ENCODE data around the gene TMEM130.
A peak's percentile ranks its signal among the peaks of the same experiment; 100 is the strongest.

TMEM130 gene

DNA sequence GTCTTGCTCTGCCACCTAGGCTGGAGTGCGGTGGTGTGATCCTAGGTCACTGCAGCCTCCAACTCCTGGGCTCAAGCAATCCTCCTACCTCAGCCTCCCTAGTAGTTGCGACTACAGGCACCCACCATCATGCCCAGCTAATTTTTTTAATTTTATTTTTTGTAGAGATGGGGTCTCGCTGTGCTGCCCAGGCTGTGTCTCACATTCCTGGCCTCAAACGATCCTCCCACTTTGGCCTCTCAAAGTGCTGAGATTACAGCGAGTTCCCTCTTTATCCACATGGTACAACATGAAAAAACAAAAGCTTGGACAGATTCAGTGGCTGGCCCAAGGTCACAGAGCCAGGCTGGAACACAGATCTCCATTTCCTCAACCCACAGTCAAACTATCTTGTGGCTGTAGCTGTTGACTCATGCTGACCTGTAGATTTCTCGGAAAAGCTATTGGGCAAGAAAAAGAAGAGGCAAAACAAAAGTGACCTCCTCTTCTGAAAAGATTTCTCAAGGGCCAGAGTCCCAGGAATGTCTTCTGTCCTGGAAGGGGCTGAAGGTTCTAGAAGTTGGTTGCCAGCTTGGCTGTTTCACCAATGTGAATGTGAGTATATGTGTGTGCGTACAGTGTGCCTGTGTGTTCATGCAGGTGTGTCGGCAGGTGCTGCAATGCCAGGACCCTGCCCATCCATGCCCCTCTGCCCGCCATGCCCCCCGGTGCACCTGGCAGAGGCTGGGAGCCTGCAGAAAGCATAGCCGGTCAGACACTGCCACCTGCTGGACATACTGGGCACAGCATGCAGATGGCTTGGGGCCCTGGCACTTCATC, 28.4 kb downstream of the TMEM130 start:
- DNase-seq (ENCODE audit: low read depth in 2 of 2): peak; percentile 60 to 66

DNA sequence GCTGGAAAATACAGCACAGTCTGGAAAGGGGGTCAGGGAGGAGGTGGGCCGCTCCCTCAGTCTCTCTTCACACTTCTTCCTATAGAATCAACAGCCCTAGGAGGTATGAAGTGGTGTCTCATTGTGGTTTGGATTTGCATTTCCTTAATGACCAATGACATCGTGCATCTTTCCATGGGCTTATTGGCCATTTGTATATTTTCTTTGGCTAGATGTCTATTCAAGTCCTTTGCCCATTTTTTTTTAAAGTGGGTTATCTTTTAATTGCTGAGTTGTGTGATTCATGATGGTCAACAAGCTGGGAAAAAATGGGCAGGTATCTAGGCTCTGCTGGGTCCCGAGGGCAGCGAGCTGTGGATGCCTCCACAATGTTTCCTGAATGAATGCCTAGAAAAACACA, 29.1 kb downstream of the TMEM130 start:
- DNase-seq (ENCODE audit: low read depth in 2 of 2): no peak

GRCh38 chr7:98840096-98840495, 29.7 kb downstream of the TMEM130 start:
- no peak for DNase-seq (ENCODE audit: low read depth in 2 of 2)

DNA sequence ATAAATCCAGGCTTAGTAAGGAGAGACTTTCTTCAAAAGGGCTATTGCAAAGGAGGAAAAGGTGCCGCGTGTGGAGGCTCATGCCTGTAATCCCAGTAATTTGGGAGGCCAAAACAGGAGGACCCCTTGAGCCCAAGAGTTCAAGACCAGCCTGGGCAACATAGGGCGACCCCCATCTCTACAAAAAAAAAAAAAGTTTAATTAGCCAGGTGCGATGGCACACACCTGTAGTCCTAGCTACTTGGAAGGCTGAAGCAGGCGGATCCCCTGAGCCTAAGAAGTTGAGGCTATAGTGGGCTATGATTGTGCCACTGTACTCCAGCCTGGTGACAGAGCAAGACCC, 32.2 kb downstream of the TMEM130 start:
- no peak for DNase-seq (ENCODE audit: low read depth in 2 of 2)

DNA sequence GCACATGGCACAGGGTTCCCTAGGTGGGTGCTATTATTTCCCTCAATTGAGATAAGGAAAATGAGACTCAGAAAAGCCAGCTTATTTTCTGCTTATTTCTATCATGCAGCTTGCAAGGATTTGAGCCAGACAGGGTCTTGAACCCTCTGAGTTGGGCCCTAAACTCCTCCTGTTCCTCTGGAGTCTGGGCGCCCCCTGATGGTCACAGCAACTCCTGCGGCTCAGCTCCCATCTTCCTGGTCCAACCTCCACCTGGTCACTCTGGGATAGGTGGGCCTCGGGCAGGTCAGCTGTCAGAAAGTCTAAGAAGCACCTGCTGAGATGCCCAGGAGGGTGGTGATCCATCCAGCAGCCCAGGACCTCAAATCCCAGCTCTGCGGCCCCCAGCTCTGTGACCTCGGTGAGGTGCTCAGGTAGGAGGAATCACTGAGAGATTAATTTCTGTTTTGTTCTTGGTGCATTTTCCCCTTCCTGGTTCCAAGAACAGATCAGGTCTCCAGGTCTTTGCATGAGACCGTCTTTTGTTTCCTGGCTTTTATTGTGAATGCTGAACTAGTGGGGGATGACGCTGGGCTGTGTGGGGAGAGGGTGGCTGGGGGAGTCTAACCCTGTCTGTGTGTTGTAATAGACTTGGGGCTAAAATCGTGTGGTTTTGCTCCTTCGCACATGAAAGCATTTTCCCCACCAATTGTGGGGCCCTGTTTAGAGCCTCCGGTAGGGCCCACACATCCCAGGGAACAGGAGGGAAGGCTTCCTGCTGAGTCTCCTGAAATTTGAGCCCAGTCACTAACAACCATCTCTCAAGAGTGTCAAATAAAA, 32.8 kb downstream of the TMEM130 start:
- peak in 1 of 2 donors; percentile 7 for DNase-seq (ENCODE audit: low read depth in 2 of 2)

DNA sequence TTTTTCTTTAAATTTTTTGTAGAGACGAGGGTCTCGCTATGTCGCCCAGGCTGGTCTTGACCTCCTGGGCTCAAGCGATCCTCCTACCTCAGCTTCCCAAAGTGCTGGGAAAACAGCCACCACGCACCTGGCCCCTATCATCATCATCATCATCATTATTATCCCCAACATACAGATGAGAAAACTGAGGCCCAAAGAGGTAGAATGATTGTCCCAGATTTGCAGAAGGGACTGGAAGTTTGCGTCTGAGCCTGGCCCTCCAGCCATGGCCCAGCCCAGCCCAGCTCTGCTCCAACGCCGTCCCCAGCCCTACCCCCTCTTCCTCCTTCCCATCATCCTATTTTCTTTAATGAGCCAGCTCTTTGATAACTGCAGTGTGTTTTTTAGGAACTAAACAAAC, 34.9 kb downstream of the TMEM130 start:
- DNase-seq (ENCODE audit: low read depth in 2 of 2): no peak

DNA sequence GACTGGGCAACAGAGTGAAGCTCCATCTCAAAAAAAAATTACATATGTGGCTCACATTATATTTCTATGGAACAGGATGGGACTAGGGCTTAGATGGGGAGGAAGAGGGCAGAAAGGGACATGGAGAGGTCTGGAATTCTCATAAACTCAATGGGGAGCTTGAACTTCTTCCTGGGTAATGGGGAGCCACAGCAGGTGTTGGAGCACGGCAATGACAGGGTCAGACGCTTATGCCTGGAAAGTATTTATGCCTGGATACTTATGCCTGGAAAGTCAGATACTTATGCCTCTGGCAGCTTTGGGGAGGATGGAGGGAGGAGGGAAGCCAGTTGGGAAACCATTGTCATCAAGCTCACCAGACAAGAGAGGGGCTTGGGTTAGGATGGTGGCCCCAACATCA, 36.8 kb downstream of the TMEM130 start:
- DNase-seq (ENCODE audit: low read depth in 2 of 2): no peak

DNA sequence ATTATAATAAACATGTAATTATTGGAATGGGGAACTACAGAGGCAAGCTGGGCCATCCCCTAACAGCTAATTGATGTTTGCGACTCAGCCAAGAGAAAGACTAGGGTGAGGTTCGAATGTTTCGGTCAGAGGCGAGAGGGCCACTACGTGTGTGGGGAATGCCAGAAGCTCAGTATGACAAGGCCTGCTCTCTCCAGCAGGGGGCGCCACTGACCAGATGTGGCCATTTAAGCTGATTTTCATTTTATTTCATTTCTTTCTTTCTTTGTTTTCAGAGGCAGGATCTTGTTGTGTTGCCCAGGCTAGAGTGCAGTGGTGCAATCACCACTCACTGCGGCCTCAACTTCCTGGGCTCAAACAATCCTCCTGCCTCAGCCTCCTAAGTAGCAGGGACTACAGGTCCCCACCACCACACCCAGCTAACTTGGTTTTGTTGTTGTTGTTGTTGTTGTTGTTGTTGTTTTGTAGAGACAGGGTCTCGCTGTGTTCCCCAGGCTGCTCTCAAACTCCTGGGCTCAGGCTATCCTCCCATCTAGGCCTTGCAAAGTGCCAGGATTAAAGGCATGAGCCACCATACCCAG, 38.1 kb downstream of the TMEM130 start:
- peak; percentile 17 to 28 for DNase-seq (ENCODE audit: low read depth in 2 of 2)

GRCh38 chr7:98830972-98831548, 38.8 kb downstream of the TMEM130 start:
- DNase-seq (ENCODE audit: low read depth in 2 of 2): no peak

DNA sequence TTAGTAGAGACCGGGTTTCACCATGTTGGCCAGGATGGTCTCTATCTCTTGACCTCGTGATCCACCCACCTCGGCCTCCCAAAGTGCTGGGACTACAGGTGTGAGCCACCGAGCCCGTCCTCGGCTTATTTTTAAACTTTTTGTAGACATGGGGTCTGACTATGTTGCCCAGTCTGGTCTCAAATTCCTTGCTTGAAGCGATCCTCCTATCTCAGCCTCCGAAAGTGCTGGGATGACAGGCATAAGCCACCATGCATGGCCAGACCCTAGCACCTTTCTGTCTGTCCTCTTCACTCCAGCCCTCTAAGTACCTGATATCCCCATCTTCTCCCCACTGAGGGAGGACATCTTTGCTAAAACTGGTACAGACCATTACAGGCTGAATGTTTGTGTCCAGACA, 41.4 kb downstream of the TMEM130 start:
- DNase-seq (ENCODE audit: low read depth in 2 of 2): no peak

DNA sequence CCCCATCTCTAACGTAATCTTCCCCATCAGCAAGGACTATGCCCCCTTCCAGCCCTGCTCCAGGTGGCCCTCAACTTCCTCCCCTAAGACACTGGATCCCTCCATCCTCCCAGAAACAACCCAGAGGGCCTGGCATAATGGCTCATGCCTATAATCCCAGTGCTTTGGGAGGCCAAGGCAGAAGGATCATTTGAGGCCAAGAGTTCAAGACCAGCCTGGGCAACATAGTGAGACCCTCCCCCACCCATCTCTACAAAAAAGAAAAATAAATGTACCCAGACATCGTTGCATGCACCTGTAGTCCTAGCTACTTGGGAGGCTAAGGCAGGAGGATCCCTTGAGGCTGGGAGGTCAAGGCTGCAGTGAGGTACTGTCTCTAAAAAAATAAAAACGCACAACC, 42.6 kb downstream of the TMEM130 start:
- DNase-seq (ENCODE audit: low read depth in 2 of 2): no peak

DNA sequence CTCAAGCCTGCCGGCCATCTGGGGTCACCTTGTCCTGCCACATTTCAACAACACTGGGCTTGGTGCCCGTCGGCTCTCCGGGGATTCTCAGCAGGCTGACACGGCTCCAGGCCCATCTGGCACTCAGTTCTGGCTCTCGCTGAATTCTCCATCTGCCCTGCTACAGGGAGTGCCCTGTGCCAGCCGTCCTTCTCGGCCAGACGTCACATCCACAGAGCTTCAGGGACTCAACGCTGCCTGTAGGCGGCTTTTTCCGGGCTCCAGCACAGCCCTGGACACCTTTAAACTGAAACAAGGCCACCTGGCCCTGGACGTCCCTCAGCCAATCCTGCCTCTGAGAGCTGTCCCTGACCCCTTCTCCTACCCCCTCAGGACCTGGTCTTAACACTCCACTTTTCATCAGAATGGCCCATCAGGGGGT, 43.0 kb downstream of the TMEM130 start:
- DNase-seq (ENCODE audit: low read depth in 2 of 2): no peak

DNA sequence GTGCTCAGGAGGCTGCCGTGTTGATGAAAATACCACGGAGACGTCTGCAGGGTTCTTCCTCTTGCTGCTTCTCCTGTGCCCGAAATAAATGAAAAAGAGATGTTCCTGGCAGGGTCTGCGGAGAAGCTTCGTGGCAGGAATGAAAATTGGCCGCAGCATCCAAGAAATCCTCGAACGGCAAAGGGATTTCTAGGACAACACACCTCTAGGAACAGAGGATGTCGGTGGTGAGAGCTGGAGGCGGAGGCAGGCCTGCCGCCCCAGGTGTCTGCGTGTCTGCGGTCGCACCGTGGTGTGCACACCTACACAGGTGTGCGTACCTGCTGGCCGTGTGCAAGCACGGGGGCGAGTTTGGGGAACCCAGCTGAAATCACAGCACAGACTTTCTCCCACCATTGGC, 43.4 kb downstream of the TMEM130 start:
- DNase-seq (ENCODE audit: low read depth in 2 of 2): no peak

DNA sequence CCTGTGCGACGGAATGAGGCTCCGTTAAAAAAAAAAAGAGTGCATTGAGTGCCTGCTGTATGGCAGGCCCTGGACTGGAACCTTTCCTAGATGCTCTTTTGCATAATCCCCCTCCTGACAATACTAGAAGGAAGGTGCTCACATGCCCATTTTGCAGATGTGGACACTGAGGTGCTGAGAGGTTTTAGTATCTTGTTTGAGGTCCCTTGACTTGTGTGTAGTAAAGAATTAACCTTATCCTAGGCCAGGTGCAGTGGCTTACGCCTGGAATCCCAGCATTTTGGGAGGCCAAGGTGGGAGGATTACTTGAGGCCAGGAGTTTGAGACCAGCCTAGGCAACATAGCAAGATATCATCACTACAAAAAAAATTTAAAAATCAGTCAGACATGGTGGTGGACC, 46.6 kb downstream of the TMEM130 start:
- no peak for DNase-seq (ENCODE audit: low read depth in 2 of 2)

GRCh38 chr7:98821348-98821747, 48.5 kb downstream of the TMEM130 start:
- no peak for DNase-seq (ENCODE audit: low read depth in 2 of 2)

GRCh38 chr7:98816967-98817710, 52.7 kb downstream of the TMEM130 start:
- no peak for DNase-seq (ENCODE audit: low read depth in 2 of 2)

- DNase-seq (ENCODE audit: low read depth in 2 of 2): no peak
Observed at GRCh38 chr7:98816241-98816640, 53.6 kb downstream of the TMEM130 start.

DNA sequence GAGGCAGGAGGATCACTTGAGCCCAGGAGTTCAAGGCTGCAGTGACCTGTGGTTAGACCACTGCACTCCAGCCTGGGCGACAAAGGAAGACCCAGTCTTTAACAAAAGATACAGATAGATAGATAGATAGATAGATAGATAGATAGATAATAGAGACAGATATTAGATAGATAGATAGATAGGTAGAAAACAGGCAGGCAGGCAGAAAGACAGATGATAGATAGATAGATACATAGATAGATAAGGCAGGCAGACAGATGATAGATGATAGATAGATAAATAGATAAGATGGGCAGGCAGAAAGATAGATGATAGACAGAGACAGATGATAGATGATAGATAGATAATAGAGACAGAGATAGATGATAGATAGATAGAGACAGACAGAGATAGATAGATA, 54.5 kb downstream of the TMEM130 start:
- no peak for DNase-seq (ENCODE audit: low read depth in 2 of 2)

DNA sequence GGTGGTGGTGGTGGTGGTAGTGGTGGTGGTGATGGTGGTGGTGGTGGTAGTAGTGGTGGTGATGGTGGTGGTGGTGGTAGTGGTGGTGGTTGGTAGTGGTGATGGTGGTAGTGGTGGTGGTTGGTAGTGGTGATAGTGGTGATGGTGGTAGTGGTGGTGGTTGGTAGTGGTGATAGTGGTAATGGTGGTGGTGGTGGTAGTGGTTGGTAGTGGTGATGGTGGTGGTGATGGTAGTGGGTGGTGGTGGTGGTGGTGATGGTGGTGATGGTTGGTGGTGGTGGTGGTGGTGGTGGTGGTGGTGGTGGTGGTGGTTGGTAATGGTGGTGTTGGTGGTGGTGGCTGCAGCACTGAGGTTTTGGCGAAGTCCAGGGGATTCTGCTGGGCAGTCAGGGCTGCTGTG, 58.5 kb downstream of the TMEM130 start:
- no peak for DNase-seq (ENCODE audit: low read depth in 2 of 2)

- DNase-seq (ENCODE audit: low read depth in 2 of 2): no peak
Observed at GRCh38 chr7:98810153-98810802, 59.5 kb downstream of the TMEM130 start.

GRCh38 chr7:98808751-98809460, 60.9 kb downstream of the TMEM130 start:
- no peak for DNase-seq (ENCODE audit: low read depth in 2 of 2)

Data from stimulated activated CD4-positive, alpha-beta T cell treated with anti-CD3 and anti-CD28 coated beads, Interleukin-1b, Interleukin-23, amount 100 ng/mL, for 4 hours (primary cell).